Measurements from ENCODE around the gene LSMEM2. TPM values are rescaled to one million over a fixed set of nuclear protein-coding genes. Genes with fewer than 3 reads are reported as not detected.
A peak's percentile ranks its signal among the peaks of the same experiment; 100 is the strongest.
"Not testable (repeated sequence)": the region's sequence is repeated elsewhere in the genome, so short reads cannot be mapped to it uniquely, and the experiment has no call there.

LSMEM2 gene
- total RNA-seq, 2 donors from 2014 or later: not detected

- DNase-seq; ATAC-seq; intact Hi-C loops (cut with DNase I, micrococcal nuclease): not testable (repeated sequence)
These were observed 34.1 kb upstream of the LSMEM2 start for GRCh38 chr3:50244813-50245212.

DNA sequence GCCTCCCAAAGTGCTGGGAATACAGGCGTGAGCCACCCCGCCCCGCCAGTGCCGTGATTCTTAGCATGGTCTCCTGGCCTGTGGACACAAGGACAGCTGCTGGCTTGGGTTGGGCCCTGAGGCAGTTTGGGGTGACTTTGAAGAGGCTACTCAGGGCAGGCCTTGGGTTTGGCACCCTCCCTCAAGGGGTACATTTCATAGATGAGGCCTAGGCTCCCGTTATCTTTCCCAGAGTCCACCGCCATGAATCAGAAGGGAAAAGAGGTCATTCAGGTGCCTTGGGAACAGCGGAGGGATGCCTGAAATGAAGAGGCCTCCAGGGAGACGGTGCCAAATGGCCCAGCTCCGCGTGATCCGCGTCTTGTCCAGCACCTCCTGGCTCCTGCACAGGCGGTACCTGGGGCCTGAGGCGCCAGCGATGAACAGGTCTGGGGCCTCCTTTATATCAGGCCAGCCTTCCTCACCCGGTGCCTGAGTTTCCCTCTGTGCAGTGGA is 33.6 kb upstream of the LSMEM2 start:
- no peak for DNase-seq
- ATAC-seq: no peak
- intact Hi-C loops (cut with DNase I, micrococcal nuclease): no loop called here

GRCh38 chr3:50245831-50246516 is 32.9 kb upstream of the LSMEM2 start:
- intact Hi-C loops (cut with DNase I, micrococcal nuclease): no loop called here
- DNase-seq (peak; percentile 88 to 98), ATAC-seq (peak; percentile 81)

GRCh38 chr3:50246517-50246954 is 32.4 kb upstream of the LSMEM2 start:
- ATAC-seq: peak; percentile 5
- intact Hi-C loops (cut with DNase I, micrococcal nuclease): no loop called here
- peak in 1 of 2 donors; percentile 43 for DNase-seq

DNA sequence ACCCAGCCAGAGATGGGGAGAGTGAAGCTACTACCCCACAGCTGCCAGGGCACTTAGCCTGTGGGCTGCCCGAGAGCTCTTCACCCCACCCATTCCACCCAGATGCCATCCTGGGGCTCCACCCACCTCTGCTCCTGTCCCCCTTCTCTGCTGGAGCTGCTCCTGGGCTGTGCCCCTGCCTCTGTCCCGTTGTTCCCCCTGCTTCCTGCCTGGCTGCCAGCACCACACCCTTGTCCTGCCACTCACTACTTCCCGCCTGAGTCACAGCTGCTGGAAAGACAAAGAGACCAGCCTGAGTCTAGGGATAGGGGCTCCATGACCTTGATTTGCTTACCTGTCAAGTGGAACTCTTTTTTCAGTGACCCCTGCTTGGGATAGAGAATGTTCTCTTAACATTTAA is 30.5 kb upstream of the LSMEM2 start:
- intact Hi-C loops (cut with DNase I, micrococcal nuclease): no loop called here
- DNase-seq (peak; percentile 59 to 79), ATAC-seq (peak; percentile 72)

GRCh38 chr3:50249457-50249856 is 29.4 kb upstream of the LSMEM2 start:
- intact Hi-C loops (cut with DNase I, micrococcal nuclease): no loop called here
- ATAC-seq: no peak
- DNase-seq: no peak

- no peak for ATAC-seq
- no peak for DNase-seq
- intact Hi-C loops (cut with DNase I, micrococcal nuclease): no loop called here
These were observed 28.4 kb upstream of the LSMEM2 start for GRCh38 chr3:50250514-50250913.

- peak; percentile 47 for ATAC-seq
- no peak for DNase-seq
- intact Hi-C loops (cut with DNase I, micrococcal nuclease): no loop called here
These were observed 27.7 kb upstream of the LSMEM2 start for GRCh38 chr3:50251220-50251619.

DNA sequence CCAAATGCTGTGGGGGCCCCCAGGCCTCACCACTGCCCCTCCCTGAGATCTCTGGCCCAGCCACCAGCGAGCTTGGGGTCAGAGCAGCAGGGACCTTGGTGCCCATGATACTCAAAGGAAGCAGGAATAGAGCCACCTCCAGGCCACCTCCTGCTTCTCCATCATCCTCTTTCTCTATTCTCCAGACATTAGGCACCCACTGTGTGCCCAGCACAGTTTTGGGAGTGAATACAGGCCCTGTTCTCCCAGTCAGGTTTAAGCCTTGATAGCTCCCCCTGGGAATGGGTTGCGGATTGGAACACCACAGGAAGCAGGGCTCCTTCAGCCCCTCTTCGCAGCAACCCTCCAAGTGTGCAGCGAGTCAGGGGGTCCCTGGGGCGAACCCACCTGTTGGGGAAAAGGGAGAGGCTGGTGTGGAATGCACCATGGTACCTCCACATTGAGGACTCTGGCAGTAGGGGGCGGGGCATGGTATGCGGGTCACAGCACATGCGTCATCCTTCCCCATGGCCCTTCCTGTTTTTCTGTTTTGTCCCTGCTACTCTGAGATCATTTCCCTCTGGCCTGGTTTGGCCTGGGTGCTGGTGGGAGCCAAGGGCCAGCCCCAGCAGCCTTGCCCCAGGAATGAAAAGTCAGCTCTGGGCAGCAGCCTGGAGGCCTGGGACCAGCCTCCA is 24.2 kb upstream of the LSMEM2 start:
- intact Hi-C loops (cut with DNase I, micrococcal nuclease): no loop called here
- DNase-seq: no peak

DNA sequence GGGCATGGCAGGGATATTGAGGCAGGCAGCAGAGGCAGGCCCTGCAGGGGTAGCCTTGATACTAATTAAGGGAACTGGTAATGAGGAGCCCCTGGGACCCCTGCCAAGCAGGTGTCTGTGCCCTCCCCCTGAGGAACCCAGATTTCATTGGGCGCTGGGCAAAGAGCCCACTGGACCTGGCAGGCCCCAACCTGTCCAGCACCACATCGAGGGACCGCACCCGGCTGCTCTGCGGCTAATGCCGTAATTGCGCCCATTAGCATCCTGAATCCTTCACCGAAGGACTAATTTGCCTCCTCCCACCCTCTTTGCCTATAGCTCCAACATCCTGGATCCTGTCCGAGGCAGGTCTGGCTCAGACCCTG is 23.7 kb upstream of the LSMEM2 start:
- ATAC-seq (no peak), DNase-seq (no peak)
- intact Hi-C loops (cut with DNase I, micrococcal nuclease): no loop called here

More for the DNA sequence above, 24.2 kb upstream of the LSMEM2 start:
- no peak for ATAC-seq

DNA sequence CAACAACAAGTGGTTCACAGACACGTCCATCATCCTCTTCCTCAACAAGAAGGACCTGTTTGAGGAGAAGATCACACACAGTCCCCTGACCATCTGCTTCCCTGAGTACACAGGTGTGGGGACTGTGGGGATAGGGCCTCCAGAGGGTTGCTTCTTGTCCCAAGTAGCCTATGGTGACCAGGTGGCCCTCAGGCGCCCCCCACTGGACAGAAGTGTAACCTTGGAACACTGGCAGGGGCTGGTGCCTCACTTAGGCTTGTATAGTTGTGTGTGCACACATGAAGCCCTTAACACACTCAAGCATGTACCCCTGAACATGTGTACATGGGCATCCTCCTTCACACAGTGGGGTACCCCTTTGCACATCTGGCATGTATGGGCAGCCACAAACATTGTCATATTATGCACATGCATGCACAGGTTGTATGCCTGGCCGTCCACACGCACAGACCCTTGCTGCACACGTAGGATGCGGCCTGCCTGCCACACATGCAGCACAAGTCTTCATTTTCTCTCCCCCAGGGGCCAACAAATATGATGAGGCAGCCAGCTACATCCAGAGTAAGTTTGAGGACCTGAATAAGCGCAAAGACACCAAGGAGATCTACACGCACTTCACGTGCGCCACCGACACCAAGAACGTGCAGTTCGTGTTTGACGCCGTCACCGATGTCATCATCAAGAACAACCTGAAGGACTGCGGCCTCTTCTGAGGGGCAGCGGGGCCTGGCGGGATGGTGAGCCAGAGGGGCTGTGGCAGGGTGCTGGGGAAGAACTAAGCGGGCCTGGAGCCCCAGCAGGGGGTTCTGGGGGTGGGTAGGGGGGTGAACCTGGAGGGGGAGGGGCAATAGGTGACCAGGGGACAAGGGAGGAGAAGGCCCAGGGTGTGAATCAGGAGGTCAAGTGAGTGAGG is 21.7 kb upstream of the LSMEM2 start:
- intact Hi-C loops (cut with DNase I, micrococcal nuclease): no loop called here
- DNase-seq (peak in 1 of 2 donors; percentile 71), ATAC-seq (peak; percentile 20)

DNA sequence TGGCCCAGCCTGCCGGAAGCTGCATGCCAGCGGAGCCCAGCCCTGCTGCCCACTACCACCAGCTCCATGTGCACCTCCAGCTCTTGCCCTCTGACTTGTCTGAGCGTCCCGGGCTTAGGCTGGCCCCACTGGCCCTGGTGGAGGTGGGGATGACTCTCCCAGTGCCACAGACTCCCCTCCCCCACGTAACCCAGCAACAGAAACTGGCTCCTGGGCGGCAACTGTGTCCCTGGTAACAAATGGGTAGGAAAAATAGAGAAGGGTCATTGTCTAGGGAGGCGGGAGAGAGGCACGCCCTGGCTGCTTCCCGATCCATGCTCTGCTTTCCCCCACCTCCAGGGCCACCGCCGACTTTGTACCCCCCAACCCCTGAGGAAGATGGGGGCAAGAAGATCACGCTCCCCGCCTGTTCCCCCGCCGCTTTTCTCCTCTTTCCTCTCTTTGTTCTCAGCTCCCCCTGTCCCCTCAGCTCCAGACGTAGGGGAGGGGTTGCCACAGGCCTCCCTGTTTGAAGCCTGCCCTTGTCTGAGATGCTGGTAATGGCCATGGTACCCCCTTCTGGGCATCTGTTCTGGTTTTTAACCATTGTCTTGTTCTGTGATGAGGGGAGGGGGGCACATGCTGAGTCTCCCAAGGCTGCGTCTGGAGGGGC is 20.7 kb upstream of the LSMEM2 start:
- no peak for ATAC-seq
- DNase-seq: peak in 1 of 2 donors; percentile 22
- intact Hi-C loops (cut with DNase I, micrococcal nuclease): no loop called here

DNA sequence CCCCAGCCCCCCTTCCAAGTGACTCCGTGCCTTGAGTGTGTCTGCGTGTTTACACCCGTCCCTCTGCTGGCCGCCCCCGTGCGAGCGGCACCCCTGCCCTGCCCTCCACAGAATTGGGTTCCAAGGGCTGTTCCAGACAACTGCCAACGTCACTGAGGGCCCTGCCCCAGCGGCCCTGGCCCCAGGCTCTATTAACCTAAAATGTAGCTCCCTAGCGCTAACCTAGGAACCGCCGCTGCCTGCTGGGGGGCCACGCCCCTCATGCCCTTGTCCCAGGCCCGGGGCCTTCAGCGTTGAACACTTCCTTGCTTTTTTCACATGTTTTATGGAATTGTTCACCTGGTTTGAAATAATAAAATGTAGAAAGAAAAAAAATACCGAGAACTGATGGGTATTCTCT is 19.9 kb upstream of the LSMEM2 start:
- DNase-seq: no peak
- no peak for ATAC-seq
- intact Hi-C loops (cut with DNase I, micrococcal nuclease): no loop called here

DNA sequence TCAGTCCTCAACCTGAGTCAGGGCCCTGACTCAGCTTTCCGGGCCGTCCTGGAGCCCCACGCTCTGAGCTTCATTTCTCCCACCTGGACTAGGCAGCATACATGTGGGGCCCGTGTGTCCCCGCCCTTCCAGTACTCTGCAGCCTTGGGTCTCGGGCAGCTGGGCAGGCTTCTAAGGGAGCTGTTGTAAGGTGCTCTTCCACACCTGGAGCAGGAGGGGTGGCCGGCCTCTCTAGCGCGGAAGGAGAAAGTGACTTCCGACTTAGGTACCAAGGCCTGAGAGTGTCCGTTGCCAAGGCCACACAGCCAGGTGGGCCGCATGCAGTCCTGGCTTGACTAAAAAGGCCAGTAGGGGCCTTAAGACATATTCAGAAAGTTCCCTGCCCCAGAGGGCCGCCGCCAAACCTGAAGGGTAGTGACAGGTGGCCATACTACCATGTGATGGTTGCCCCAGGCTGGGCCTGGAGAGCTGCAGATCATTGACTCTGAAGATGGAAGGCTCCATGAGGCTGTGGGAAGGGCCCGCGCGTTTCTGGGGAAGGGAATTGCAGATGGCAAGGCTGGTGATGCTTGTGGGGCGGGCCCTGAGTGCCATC is 19.4 kb upstream of the LSMEM2 start:
- no peak for DNase-seq
- intact Hi-C loops (cut with DNase I, micrococcal nuclease): no loop called here
- no peak for ATAC-seq

DNA sequence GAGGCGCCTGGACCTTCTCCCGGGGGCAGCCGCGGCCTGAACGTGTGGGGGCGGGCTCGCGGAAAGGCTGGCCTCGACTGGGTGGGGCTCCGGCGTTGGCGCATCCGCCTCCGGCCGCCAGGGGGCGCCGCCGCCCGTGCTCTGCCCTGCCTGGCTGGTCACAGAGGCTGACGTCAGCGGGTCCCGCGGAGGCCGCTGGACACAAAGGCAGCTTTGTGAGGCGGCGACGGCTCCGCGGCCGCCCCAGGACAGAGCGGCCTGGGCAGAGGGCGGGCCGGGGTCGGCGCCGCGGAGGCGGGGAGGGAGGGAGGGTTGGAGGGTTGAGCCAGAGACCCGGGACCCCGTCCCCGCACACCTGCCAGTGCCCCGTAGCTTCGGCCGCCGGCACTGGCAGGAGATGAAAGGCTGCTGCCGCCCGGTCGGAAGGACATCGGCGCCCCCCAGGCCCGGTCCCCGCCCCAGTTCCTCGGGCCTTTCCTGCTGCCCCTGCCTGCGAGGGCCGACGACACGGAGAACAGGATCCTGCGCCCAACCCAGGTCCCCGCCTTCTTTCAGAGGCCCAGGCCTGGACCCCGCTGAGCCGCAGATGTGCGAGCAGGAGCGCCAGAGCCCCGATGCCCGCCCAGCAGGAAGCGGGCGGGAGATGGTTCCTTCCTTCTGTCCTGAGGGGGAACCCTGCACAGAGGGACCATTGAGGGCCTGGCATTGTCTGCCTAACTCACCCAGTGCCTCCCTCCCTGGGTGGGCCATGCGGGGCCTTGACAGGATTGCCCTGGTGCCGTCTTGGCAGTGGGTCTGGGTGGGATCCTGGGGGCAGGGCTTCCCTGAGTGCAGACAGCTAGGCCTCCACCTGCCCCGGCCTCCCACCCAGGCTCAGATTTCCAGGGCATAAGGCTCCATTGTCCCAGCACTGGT is 18.6 kb upstream of the LSMEM2 start:
- intact Hi-C loops (cut with DNase I, micrococcal nuclease): no loop called here
- DNase-seq (peak; percentile 89 to 94), ATAC-seq (peak; percentile 87)

GRCh38 chr3:50260942-50261441 is 17.9 kb upstream of the LSMEM2 start:
- DNase-seq: no peak
- intact Hi-C loops (cut with DNase I, micrococcal nuclease): no loop called here
- ATAC-seq: no peak

- DNase-seq (no peak), ATAC-seq (no peak)
- intact Hi-C loops (cut with DNase I, micrococcal nuclease): no loop called here
These were observed 17.4 kb upstream of the LSMEM2 start for GRCh38 chr3:50261505-50261904.

All from left colon (tissue), 2 donors.